ENCODE data around the gene CYP26C1.

The CYP26C1 gene

DNA sequence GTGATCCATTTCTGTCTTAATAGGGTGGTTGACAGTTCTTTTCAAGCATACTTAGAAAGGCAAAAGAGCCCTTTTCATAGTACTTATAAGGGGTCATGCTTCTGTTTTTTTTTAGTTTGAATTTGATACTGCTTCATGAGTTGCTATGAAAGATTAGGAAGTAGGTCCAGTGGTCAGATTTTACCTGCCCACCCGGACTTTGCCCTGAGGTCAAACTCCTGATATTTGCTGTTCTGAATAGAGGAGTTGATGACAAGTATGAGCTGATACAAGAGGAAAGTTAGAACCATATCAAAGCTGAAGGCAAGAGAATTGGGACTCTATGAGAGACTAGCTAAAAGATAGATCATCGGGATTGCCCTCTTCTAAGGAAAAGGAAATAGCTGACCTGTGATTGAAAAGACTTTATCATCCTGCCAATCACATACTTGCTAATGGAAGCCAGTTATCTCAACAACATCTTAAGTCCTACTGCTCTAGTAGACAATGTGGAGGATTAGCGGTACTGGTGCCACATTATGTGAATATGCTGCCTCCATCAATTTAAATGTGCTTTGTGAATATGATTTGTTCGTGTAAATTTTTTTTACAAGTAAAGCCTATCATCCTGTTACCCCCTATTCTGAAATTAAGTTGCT, 37.5 kb upstream of the CYP26C1 start:
- no peak overlapping the region for H3K27ac ChIP-seq (ENCODE audit: extremely low read depth, low read depth, low read length)
- no peaks in the 10 kb centered on the region for H3K36me3 ChIP-seq (ENCODE audit: control insufficient read depth in 2 of 2, insufficient read depth in 1 of 2, low read length in 2 of 2)
- POLR2A ChIA-PET, result no interaction called here
- no peak overlapping the region for H3K4me3 ChIP-seq (ENCODE audit: low read depth, low read length)
- CTCF ChIA-PET, result interaction anchor here (0.5 to 1.5 kb wide), 6 partner anchors 10 to 45 kb away, joined by 3 to 7 read pairs (median 6); no protein-coding TSS in a partner anchor
- no peak for TF ChIP-seq ZBTB21 (tag by site-specific recombination; IDR thresholded peaks at IDR 0.05)
- TF ChIP-seq ZNF146 (tag by site-specific recombination; IDR thresholded peaks at IDR 0.05), result no peak
- TF ChIP-seq ZNF692 (tag by site-specific recombination; IDR thresholded peaks at IDR 0.05), result no peak
- no peaks in the 10 kb centered on the region for H3K9me3 ChIP-seq (ENCODE audit: control insufficient read depth, insufficient read depth, low read depth, low read length)
- no peaks in the 10 kb centered on the region for H3K4me1 ChIP-seq (ENCODE audit: control insufficient read depth, insufficient read depth, low read length)

- no peaks in the 10 kb centered on the region for H3K9me3 ChIP-seq (ENCODE audit: control insufficient read depth, insufficient read depth, low read depth, low read length)
- TF ChIP-seq ZNF112 (tag by site-specific recombination; IDR thresholded peaks at IDR 0.05), result no peak
- TF ChIP-seq ZNF2 (tag by site-specific recombination; IDR thresholded peaks at IDR 0.05), result no peak
- TF ChIP-seq ZNF311 (tag by site-specific recombination; IDR thresholded peaks at IDR 0.05; ENCODE audit: borderline replicate concordance), result no peak
- TF ChIP-seq ZNF596 (tag by site-specific recombination; IDR thresholded peaks at IDR 0.05), result no peak
- TF ChIP-seq ZNF670 (tag by site-specific recombination; IDR thresholded peaks at IDR 0.05; ENCODE audit: low read depth), result no peak
- no peak for TF ChIP-seq ZNF146 (tag by site-specific recombination; IDR thresholded peaks at IDR 0.05)
- TF ChIP-seq ZBTB8A (tag by site-specific recombination; IDR thresholded peaks at IDR 0.05), result no peak
- no peak for TF ChIP-seq ZNF629 (tag by site-specific recombination; IDR thresholded peaks at IDR 0.05)
- TF ChIP-seq ZNF211 (tag by site-specific recombination; IDR thresholded peaks at IDR 0.05; ENCODE audit: low read depth), result no peak
- no peak for TF ChIP-seq HOXC10 (CRISPR knock-in tag; IDR thresholded peaks at IDR 0.05)
- TF ChIP-seq HOXD13 (CRISPR knock-in tag; IDR thresholded peaks at IDR 0.05; ENCODE audit: borderline replicate concordance), result no peak
- TF ChIP-seq ZBTB44 (tag by site-specific recombination; IDR thresholded peaks at IDR 0.05), result no peak
- no peak for TF ChIP-seq YY2 (tag by site-specific recombination; IDR thresholded peaks at IDR 0.05)
- TF ChIP-seq HOXA7 (CRISPR knock-in tag; IDR thresholded peaks at IDR 0.05; ENCODE audit: borderline replicate concordance), result no peak
- TF ChIP-seq KLF16 (tag by site-specific recombination; IDR thresholded peaks at IDR 0.05), result no peak
- ChIA-PET CTCF (interaction anchor here (1.6 kb wide), 1 partner anchor 8 kb away, joined by 5 read pairs; no protein-coding TSS in a partner anchor), POLR2A (no interaction called here)
- H3K36me3 ChIP-seq (ENCODE audit: control insufficient read depth in 2 of 2, insufficient read depth in 1 of 2, low read length in 2 of 2), result no peaks in the 10 kb centered on the region
- H3K27ac ChIP-seq (ENCODE audit: extremely low read depth, low read depth, low read length), result no peak overlapping the region
- H3K4me3 ChIP-seq (ENCODE audit: low read depth, low read length), result no peak overlapping the region
- no peaks in the 10 kb centered on the region for H3K4me1 ChIP-seq (ENCODE audit: control insufficient read depth, insufficient read depth, low read length)
Measured at GRCh38 chr10:93026072-93026471, 34.5 kb upstream of the CYP26C1 start.

DNA sequence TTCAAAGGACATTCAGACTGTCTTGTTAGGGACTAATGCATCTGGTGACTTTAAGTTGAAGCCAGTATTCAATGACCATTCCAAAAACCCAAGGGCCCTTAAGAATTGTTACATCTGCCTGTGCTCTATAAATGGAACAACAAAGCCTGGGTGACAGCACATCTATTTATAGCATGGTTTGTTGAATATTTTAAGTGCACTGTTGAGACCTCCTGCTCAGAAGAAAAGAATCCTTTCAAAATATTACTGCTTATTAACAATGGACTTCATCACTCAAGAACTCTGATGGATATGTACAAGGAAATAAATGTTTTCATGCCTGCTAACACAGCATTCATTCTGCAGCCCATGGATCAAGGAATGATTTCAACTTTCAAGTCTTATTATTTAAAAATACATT, 33.1 kb upstream of the CYP26C1 start:
- Histone ChIP-seq H3K4me3 (ENCODE audit: low read depth, low read length) (no peak overlapping the region), H3K9me3 (ENCODE audit: control insufficient read depth, insufficient read depth, low read depth, low read length) (no peaks in the 10 kb centered on the region), H3K36me3 (ENCODE audit: control insufficient read depth in 2 of 2, insufficient read depth in 1 of 2, low read length in 2 of 2) (no peaks in the 10 kb centered on the region), H3K27ac (ENCODE audit: extremely low read depth, low read depth, low read length) (no peak overlapping the region), H3K4me1 (ENCODE audit: control insufficient read depth, insufficient read depth, low read length) (no peaks in the 10 kb centered on the region)
- POLR2A ChIA-PET, result no interaction called here
- CTCF ChIA-PET, result interaction anchor here (0.8 kb wide), 1 partner anchor 25 kb away, joined by 3 read pairs; no protein-coding TSS in a partner anchor
- TF ChIP-seq HOXD13 (CRISPR knock-in tag; IDR thresholded peaks at IDR 0.05; ENCODE audit: borderline replicate concordance) (no peak), ZBTB10 (tag by site-specific recombination; IDR thresholded peaks at IDR 0.05) (no peak), ZNF24 (tag by site-specific recombination; IDR thresholded peaks at IDR 0.05) (no peak), HOXA7 (CRISPR knock-in tag; IDR thresholded peaks at IDR 0.05; ENCODE audit: borderline replicate concordance) (no peak), ZNF157 (tag by site-specific recombination; IDR thresholded peaks at IDR 0.05) (no peak), ZNF10 (tag by site-specific recombination; IDR thresholded peaks at IDR 0.05) (no peak)
- TF ChIP-seq, protein P1, sequence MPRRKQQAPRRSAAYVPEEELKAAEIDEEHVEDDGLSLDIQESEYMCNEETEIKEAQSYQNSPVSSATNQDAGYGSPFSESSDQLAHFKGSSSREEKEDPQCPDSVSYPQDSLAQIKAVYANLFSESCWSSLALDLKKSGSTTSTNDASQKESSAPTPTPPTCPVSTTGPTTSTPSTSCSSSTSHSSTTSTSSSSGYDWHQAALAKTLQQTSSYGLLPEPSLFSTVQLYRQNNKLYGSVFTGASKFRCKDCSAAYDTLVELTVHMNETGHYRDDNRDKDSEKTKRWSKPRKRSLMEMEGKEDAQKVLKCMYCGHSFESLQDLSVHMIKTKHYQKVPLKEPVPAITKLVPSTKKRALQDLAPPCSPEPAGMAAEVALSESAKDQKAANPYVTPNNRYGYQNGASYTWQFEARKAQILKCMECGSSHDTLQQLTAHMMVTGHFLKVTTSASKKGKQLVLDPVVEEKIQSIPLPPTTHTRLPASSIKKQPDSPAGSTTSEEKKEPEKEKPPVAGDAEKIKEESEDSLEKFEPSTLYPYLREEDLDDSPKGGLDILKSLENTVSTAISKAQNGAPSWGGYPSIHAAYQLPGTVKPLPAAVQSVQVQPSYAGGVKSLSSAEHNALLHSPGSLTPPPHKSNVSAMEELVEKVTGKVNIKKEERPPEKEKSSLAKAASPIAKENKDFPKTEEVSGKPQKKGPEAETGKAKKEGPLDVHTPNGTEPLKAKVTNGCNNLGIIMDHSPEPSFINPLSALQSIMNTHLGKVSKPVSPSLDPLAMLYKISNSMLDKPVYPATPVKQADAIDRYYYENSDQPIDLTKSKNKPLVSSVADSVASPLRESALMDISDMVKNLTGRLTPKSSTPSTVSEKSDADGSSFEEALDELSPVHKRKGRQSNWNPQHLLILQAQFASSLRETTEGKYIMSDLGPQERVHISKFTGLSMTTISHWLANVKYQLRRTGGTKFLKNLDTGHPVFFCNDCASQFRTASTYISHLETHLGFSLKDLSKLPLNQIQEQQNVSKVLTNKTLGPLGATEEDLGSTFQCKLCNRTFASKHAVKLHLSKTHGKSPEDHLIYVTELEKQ (tag by site-specific recombination; IDR thresholded peaks at IDR 0.05; ENCODE audit: borderline replicate concordance), result no peak
